ENCODE data around the gene CHST12.

CHST12 gene

DNA sequence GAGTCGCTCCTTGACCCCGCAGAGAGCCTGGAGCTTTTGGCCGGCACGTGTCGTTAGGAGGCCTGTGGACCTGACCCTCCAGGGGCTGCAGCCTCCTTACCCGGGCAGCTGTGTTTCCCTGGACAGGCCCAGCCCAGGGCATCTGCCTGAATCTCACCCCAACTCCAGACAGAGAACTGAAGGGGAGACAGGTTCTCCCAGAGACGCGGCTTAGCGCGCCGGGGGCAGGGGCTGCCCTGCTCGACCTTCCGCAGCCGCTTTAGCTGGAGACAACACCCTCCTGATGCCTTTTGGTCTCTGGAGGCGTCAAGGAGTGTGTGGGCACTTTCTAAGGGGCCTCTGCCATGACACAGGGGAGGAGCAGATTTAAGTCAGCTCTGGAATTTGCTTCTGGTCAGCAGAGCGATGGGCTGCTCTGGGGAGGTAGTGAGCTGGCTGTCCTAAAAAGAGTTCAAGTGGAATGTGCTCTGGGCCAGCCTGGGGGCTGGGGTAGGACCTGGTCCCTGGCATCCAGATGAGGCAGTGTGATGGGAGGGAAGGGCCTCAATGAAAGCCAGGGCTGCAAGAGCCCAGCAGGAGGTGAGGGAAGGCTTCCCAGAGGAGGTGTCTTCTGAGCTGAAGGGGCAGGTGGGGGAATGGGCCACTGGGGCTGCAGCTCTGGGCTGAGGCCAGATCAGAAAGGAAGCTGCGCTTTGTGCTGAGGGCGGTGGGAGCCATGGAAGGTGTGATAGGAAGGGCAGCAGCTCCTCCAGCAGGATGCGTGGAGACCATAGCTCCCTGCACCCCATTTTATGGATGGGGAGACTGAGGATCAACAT is 67.0 kb downstream of the CHST12 start:
- DNase-seq (ENCODE audit: low spot score): no peak

DNA sequence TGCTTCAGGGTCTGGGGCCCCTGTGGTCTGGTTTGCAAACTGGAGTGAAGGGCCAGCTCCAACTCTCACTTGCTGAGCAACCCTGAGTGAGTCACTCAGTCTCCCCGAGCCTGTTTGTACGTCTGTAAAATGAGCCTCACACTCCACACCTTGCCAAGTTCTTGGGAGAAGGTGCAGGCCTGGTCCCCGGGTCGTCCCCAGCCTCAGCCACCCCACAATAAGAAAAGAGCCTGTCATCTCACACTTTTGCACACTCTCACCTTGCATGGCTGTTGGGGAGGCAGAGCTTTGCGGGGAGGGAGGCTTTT is 67.6 kb downstream of the CHST12 start:
- DNase-seq (ENCODE audit: low spot score): no peak
- TF ChIP-seq, protein P1, sequence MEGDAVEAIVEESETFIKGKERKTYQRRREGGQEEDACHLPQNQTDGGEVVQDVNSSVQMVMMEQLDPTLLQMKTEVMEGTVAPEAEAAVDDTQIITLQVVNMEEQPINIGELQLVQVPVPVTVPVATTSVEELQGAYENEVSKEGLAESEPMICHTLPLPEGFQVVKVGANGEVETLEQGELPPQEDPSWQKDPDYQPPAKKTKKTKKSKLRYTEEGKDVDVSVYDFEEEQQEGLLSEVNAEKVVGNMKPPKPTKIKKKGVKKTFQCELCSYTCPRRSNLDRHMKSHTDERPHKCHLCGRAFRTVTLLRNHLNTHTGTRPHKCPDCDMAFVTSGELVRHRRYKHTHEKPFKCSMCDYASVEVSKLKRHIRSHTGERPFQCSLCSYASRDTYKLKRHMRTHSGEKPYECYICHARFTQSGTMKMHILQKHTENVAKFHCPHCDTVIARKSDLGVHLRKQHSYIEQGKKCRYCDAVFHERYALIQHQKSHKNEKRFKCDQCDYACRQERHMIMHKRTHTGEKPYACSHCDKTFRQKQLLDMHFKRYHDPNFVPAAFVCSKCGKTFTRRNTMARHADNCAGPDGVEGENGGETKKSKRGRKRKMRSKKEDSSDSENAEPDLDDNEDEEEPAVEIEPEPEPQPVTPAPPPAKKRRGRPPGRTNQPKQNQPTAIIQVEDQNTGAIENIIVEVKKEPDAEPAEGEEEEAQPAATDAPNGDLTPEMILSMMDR (IDR thresholded peaks at IDR 0.05; ENCODE audit: extremely low read depth, missing control alignments): no peak

More for the DNA sequence above, 67.0 kb downstream of the CHST12 start:
- TF ChIP-seq, protein P1 (IDR thresholded peaks at IDR 0.05; ENCODE audit: extremely low read depth, missing control alignments): no peak

DNA sequence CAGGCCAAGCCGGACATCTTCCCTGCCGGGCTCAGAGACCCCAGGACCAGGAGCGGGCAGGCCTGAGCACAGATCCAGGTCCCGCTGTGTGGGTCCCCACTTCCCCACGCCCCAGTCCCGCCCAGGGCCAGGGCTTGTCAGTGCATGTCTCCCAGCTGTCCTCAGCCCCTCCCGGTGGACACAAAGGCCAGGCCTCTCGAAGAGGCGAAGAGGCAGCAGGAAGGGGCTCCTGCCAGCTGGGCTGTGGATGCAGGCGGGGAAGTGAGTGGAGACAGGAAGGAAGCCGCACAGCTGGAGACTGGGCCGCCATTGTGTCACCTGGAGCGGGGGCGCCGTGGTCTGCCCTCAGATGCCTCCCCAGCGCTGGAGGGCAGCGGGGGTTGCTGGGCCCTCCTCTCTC is 68.0 kb downstream of the CHST12 start:
- DNase-seq (ENCODE audit: low spot score): no peak
- TF ChIP-seq, protein P1 (IDR thresholded peaks at IDR 0.05; ENCODE audit: extremely low read depth, missing control alignments): no peak

GRCh38 chr7:2472739-2473138 is 69.3 kb downstream of the CHST12 start:
- DNase-seq (ENCODE audit: low spot score): no peak

GRCh38 chr7:2473496-2474180 is 70.2 kb downstream of the CHST12 start:
- no peak for DNase-seq (ENCODE audit: low spot score)
- TF ChIP-seq, protein P1 (IDR thresholded peaks at IDR 0.05; ENCODE audit: extremely low read depth, missing control alignments): no peak

More at GRCh38 chr7:2472739-2473138, 69.3 kb downstream of the CHST12 start:
- TF ChIP-seq, protein P1 (IDR thresholded peaks at IDR 0.05; ENCODE audit: extremely low read depth, missing control alignments): no peak

DNA sequence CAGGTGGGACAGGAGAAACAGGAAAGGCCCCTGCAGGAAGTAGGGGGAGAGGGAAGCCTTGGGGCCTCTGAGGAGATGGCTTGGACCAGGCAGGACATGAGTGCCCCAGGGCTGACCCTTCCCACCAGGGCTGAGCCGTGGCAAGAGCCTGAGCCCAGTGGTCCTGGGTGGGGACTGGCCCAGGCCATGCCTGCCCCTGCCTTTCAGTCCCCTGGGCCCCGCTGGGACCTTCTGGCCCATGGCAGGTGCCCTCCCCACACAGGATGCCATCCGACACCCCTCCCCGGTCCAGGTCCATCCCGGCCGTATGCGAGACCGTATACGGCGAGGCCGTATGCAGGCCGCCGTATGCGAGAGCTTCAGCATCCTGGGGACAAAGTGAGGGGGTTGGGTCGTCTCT is 70.8 kb downstream of the CHST12 start:
- TF ChIP-seq, protein P1 (IDR thresholded peaks at IDR 0.05; ENCODE audit: extremely low read depth, missing control alignments): no peak
- DNase-seq (ENCODE audit: low spot score): no peak

Data from GM20000 (cell line).